ENCODE data around the gene WDR19.

The WDR19 gene

GRCh38 chr4:39166669-39167068 is 15.7 kb upstream of the WDR19 start:
- H2AFZ ChIP-seq (ENCODE audit: low read length), result no peak overlapping the region
- H3K4me2 ChIP-seq (ENCODE audit: insufficient read depth, low read length, poor library complexity, severe bottlenecking), result no peak overlapping the region
- no peak overlapping the region for H3K14ac ChIP-seq (ENCODE audit: low read length)
- no peaks in the 10 kb centered on the region for H3K27me3 ChIP-seq (ENCODE audit: control insufficient read depth in 3 of 3, insufficient read depth in 3 of 3, low read depth in 1 of 3, low read length in 3 of 3)
- no peak overlapping the region for H2BK15ac ChIP-seq (ENCODE audit: low read length)
- H4K91ac ChIP-seq (ENCODE audit: low read depth, low read length, poor library complexity), result no peak overlapping the region
- no peaks in the 10 kb centered on the region for H3K36me3 ChIP-seq (replicated peaks in 1 of 2; ENCODE audit: control insufficient read depth in 2 of 2, insufficient read depth in 2 of 2, low read length in 2 of 2)
- H3K18ac ChIP-seq (ENCODE audit: low read length), result no peak overlapping the region
- H4K8ac ChIP-seq (ENCODE audit: low read depth, low read length), result no peak overlapping the region
- no peak overlapping the region for H3K9ac ChIP-seq (ENCODE audit: low read depth, low read length, poor library complexity)
- no CpG with 5 or more reads among the region's 7 CpGs for WGBS, 2 donors (ENCODE audit: extremely low coverage in 2 of 2, insufficient read length in 2 of 2, insufficient replicate concordance in 1 of 2)
- no peak overlapping the region for H2BK5ac ChIP-seq (ENCODE audit: low read length)
- H2BK120ac ChIP-seq (ENCODE audit: low read depth, low read length), result no peak overlapping the region
- H3K27ac ChIP-seq (replicated peaks; ENCODE audit: low read length), result no peak overlapping the region
- no peaks in the 10 kb centered on the region for H3K79me1 ChIP-seq (ENCODE audit: low read depth, low read length)
- no peak for DNase-seq (ENCODE audit: low spot score)
- no peak overlapping the region for H2AK5ac ChIP-seq (ENCODE audit: low read depth, low read length)
- no peaks in the 10 kb centered on the region for H3K4me1 ChIP-seq (ENCODE audit: control insufficient read depth in 2 of 2, insufficient read depth in 1 of 2, low read depth in 1 of 2, low read length in 2 of 2)
- no peak overlapping the region for H2BK12ac ChIP-seq (ENCODE audit: low read length)
- no peak overlapping the region for H3K23ac ChIP-seq (ENCODE audit: low read depth, low read length, poor library complexity)
- no peak overlapping the region for H3K4me3 ChIP-seq (ENCODE audit: low read length in 2 of 2)
- no peaks in the 10 kb centered on the region for H3K9me3 ChIP-seq (replicated peaks in 1 of 2; ENCODE audit: control insufficient read depth in 2 of 2, insufficient read depth in 1 of 2, low read depth in 1 of 2, low read length in 2 of 2)
- H3K4ac ChIP-seq (ENCODE audit: low read length), result no peak overlapping the region

DNA sequence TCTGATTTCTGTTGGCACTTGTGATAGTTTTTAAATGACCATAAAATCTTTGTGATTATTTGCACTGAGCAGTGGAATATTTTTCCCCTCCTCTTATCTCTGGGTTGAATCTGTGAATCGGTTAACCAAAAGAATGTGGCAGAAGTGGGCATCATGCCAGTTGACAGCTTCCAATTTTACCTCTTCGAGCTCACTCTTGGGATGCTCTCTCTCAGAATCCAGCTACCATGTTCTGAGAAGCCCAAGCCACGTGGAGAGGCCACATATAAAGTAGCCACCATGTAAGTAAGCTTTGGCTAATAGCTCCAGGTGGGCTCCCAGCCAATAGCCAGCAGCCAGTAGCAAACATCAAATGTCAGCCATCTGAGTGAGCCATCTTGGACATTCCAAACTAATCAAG is 12.9 kb upstream of the WDR19 start:
- no CpG with 5 or more reads among the region's 3 CpGs for WGBS, 2 donors (ENCODE audit: extremely low coverage in 2 of 2, insufficient read length in 2 of 2, insufficient replicate concordance in 1 of 2)
- DNase-seq (ENCODE audit: low spot score), result no peak
- H3K4me2 ChIP-seq (ENCODE audit: insufficient read depth, low read length, poor library complexity, severe bottlenecking), result no peak overlapping the region
- no peak overlapping the region for H3K4me3 ChIP-seq (ENCODE audit: low read length in 2 of 2)
- no peak overlapping the region for H3K27ac ChIP-seq (replicated peaks; ENCODE audit: low read length)
- no peak overlapping the region for H2BK5ac ChIP-seq (ENCODE audit: low read length)
- no peaks in the 10 kb centered on the region for H3K79me1 ChIP-seq (ENCODE audit: low read depth, low read length)
- H2BK15ac ChIP-seq (ENCODE audit: low read length), result no peak overlapping the region
- H2BK12ac ChIP-seq (ENCODE audit: low read length), result no peak overlapping the region
- H3K4ac ChIP-seq (ENCODE audit: low read length), result no peak overlapping the region
- no peak overlapping the region for H2BK120ac ChIP-seq (ENCODE audit: low read depth, low read length)
- no peaks in the 10 kb centered on the region for H3K9me3 ChIP-seq (replicated peaks in 1 of 2; ENCODE audit: control insufficient read depth in 2 of 2, insufficient read depth in 1 of 2, low read depth in 1 of 2, low read length in 2 of 2)
- H3K9ac ChIP-seq (ENCODE audit: low read depth, low read length, poor library complexity), result no peak overlapping the region
- no peak overlapping the region for H4K91ac ChIP-seq (ENCODE audit: low read depth, low read length, poor library complexity)
- H3K36me3 ChIP-seq (replicated peaks in 1 of 2; ENCODE audit: control insufficient read depth in 2 of 2, insufficient read depth in 2 of 2, low read length in 2 of 2), result no peaks in the 10 kb centered on the region
- no peak overlapping the region for H4K8ac ChIP-seq (ENCODE audit: low read depth, low read length)
- H3K27me3 ChIP-seq (ENCODE audit: control insufficient read depth in 3 of 3, insufficient read depth in 3 of 3, low read depth in 1 of 3, low read length in 3 of 3), result peaks cover 0 to 2% (median 0%) of the 10 kb centered on the region in 3 experiments
- H3K18ac ChIP-seq (ENCODE audit: low read length), result no peak overlapping the region
- no peak overlapping the region for H2AFZ ChIP-seq (ENCODE audit: low read length)
- H3K4me1 ChIP-seq (ENCODE audit: control insufficient read depth in 2 of 2, insufficient read depth in 1 of 2, low read depth in 1 of 2, low read length in 2 of 2), result no peaks in the 10 kb centered on the region
- H3K14ac ChIP-seq (ENCODE audit: low read length), result no peak overlapping the region
- H2AK5ac ChIP-seq (ENCODE audit: low read depth, low read length), result no peak overlapping the region
- no peak overlapping the region for H3K23ac ChIP-seq (ENCODE audit: low read depth, low read length, poor library complexity)

DNA sequence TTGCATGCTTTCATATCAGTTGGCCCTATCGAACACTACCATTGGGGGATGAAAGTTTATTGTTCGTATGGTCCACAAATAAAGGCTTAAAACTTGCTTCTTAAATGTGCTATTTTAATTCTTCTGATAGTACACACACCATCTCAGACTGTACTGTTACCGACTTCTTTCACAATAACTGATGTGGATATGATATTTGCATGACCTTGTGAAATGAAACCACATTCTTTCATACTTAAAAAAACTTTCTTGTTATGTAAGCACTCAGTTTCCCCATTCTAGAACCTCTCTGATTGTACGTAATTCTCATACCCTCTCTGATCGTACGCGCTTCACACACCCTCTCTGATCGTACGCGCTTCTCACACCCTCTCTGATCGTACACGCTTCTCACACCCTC is 12.0 kb upstream of the WDR19 start:
- Histone ChIP-seq H3K27ac (replicated peaks; ENCODE audit: low read length) (no peak overlapping the region), H3K9ac (ENCODE audit: low read depth, low read length, poor library complexity) (no peak overlapping the region), H2BK5ac (ENCODE audit: low read length) (no peak overlapping the region), H2AFZ (ENCODE audit: low read length) (no peak overlapping the region), H3K79me1 (ENCODE audit: low read depth, low read length) (no peaks in the 10 kb centered on the region), H2AK5ac (ENCODE audit: low read depth, low read length) (no peak overlapping the region), H3K18ac (ENCODE audit: low read length) (no peak overlapping the region), H3K36me3 (replicated peaks in 1 of 2; ENCODE audit: control insufficient read depth in 2 of 2, insufficient read depth in 2 of 2, low read length in 2 of 2) (no peaks in the 10 kb centered on the region), H3K14ac (ENCODE audit: low read length) (no peak overlapping the region), H3K9me3 (replicated peaks in 1 of 2; ENCODE audit: control insufficient read depth in 2 of 2, insufficient read depth in 1 of 2, low read depth in 1 of 2, low read length in 2 of 2) (no peaks in the 10 kb centered on the region), H2BK12ac (ENCODE audit: low read length) (no peak overlapping the region), H3K23ac (ENCODE audit: low read depth, low read length, poor library complexity) (no peak overlapping the region), H2BK120ac (ENCODE audit: low read depth, low read length) (no peak overlapping the region), H3K4ac (ENCODE audit: low read length) (no peak overlapping the region), H3K27me3 (ENCODE audit: control insufficient read depth in 3 of 3, insufficient read depth in 3 of 3, low read depth in 1 of 3, low read length in 3 of 3) (peaks cover 0 to 2% (median 0%) of the 10 kb centered on the region in 3 experiments), H3K4me2 (ENCODE audit: insufficient read depth, low read length, poor library complexity, severe bottlenecking) (no peak overlapping the region), H4K91ac (ENCODE audit: low read depth, low read length, poor library complexity) (no peak overlapping the region), H2BK15ac (ENCODE audit: low read length) (no peak overlapping the region), H3K4me3 (ENCODE audit: low read length in 2 of 2) (no peak overlapping the region), H3K4me1 (ENCODE audit: control insufficient read depth in 2 of 2, insufficient read depth in 1 of 2, low read depth in 1 of 2, low read length in 2 of 2) (no peaks in the 10 kb centered on the region), H4K8ac (ENCODE audit: low read depth, low read length) (no peak overlapping the region)
- 100% methylated on average over 8 of the region's 12 CpGs; no CpG with 5 or more reads in 1 of the 2 donors for WGBS, 2 donors (ENCODE audit: extremely low coverage in 2 of 2, insufficient read length in 2 of 2, insufficient replicate concordance in 1 of 2)
- no peak for DNase-seq (ENCODE audit: low spot score)

DNA sequence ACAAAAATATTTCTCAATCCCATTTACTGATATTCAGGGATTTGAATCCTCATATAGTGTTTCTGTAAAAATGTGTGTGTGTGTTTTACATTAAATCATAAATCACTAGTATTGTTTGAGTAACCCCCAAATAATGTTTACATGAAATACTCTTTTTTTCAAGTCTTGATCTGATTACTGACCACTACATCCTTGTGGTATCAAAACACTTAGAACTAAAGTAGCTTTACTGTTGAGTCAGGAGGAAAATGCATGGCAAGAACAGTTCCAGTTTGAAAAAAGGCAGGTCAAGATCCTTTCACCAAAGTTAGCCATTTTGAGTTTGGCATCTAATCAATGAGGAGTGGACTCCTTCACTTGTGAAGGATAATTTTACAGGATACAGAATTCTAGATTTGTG is 3.6 kb upstream of the WDR19 start:
- no peaks in the 10 kb centered on the region for H3K9me3 ChIP-seq (replicated peaks in 1 of 2; ENCODE audit: control insufficient read depth in 2 of 2, insufficient read depth in 1 of 2, low read depth in 1 of 2, low read length in 2 of 2)
- H3K4me2 ChIP-seq (ENCODE audit: insufficient read depth, low read length, poor library complexity, severe bottlenecking), result no peak overlapping the region
- DNase-seq (ENCODE audit: low spot score), result no peak
- H3K4ac ChIP-seq (ENCODE audit: low read length), result no peak overlapping the region
- no peak overlapping the region for H3K23ac ChIP-seq (ENCODE audit: low read depth, low read length, poor library complexity)
- no peak overlapping the region for H2BK120ac ChIP-seq (ENCODE audit: low read depth, low read length)
- H3K79me1 ChIP-seq (ENCODE audit: low read depth, low read length), result no peaks in the 10 kb centered on the region
- no peak overlapping the region for H2AFZ ChIP-seq (ENCODE audit: low read length)
- no peak overlapping the region for H3K27ac ChIP-seq (replicated peaks; ENCODE audit: low read length)
- no peak overlapping the region for H2AK5ac ChIP-seq (ENCODE audit: low read depth, low read length)
- H4K8ac ChIP-seq (ENCODE audit: low read depth, low read length), result no peak overlapping the region
- H2BK5ac ChIP-seq (ENCODE audit: low read length), result no peak overlapping the region
- H3K27me3 ChIP-seq (ENCODE audit: control insufficient read depth in 3 of 3, insufficient read depth in 3 of 3, low read depth in 1 of 3, low read length in 3 of 3), result peaks cover 0 to 2% (median 0%) of the 10 kb centered on the region in 3 experiments
- no peak overlapping the region for H3K4me3 ChIP-seq (ENCODE audit: low read length in 2 of 2)
- H2BK12ac ChIP-seq (ENCODE audit: low read length), result no peak overlapping the region
- no peak overlapping the region for H4K91ac ChIP-seq (ENCODE audit: low read depth, low read length, poor library complexity)
- no peak overlapping the region for H3K9ac ChIP-seq (ENCODE audit: low read depth, low read length, poor library complexity)
- no peaks in the 10 kb centered on the region for H3K36me3 ChIP-seq (replicated peaks in 1 of 2; ENCODE audit: control insufficient read depth in 2 of 2, insufficient read depth in 2 of 2, low read length in 2 of 2)
- H3K14ac ChIP-seq (ENCODE audit: low read length), result no peak overlapping the region
- no peak overlapping the region for H2BK15ac ChIP-seq (ENCODE audit: low read length)
- no peak overlapping the region for H3K18ac ChIP-seq (ENCODE audit: low read length)
- no peaks in the 10 kb centered on the region for H3K4me1 ChIP-seq (ENCODE audit: control insufficient read depth in 2 of 2, insufficient read depth in 1 of 2, low read depth in 1 of 2, low read length in 2 of 2)

All from neuronal stem cell (in vitro differentiated cells).